Panc1 (cell line): Measurements from ENCODE around the gene GRIK4.

Source experiments
- CTCF ChIP-seq: fragments of 450-650 bp; IDR thresholded peaks from 2 replicates; pipeline ENCODE4 v1.5.1; 2017; ENCODE audit warnings: mild to moderate bottlenecking
- POLR2AphosphoS5 ChIP-seq: IDR thresholded peaks from 2 replicates; pipeline ENCODE4 v1.6.1; 2012; ENCODE audit warnings: mild to moderate bottlenecking, low read depth, low read length, moderate library complexity
- TCF7L2 ChIP-seq: IDR thresholded peaks from 2 replicates; pipeline ENCODE4 v1.6.1; 2011; ENCODE audit warnings: mild to moderate bottlenecking, low read depth, low read length, inconsistent platforms

DNA sequence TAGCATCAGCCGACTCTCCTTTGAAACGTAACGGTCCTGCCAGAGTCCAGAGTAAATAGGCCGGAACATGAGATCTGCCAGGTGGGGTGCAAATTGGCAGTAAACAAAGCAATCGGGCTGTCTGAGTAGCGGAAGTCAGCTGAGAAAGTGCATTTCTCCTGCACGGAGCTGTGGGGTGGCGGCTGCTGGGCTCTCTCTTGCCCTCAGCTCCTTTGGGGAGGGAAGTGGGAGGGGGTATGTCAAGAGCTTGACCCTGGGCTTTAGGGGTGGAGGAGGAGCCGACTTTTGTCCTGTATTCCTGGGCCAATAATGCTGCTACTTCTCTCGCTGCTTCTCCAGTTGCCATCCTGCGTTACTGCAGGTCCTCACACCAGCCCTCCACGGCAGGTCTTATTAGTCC is 11.6 kb downstream of the GRIK4 start:
- TF ChIP-seq CTCF (no peak), TCF7L2 (no peak), POLR2AphosphoS5 (no peak)
